ENCODE results near the gene TBC1D4. TPM values are rescaled to one million over a fixed set of nuclear protein-coding genes. Genes with fewer than 3 reads are reported as not detected.

The TBC1D4 gene
- total and polyA plus RNA-seq, 10 of the 15 experiments (the other 5 are each of a cell fraction or from before 2014, with no cell fraction given) = 11.0 to 38.6 (median 25.5) TPM

GRCh38 chr13:75513271-75513670 is 31.3 kb upstream of the TBC1D4 start:
- whole genome bisulfite sequencing (ENCODE audit: insufficient coverage, insufficient replicate concordance, low lambda C conversion rate, missing lambda C conversion rate) = 87% methylated on average over 5 of the region's 5 CpGs

More at GRCh38 chr13:75513271-75513670, 31.3 kb upstream of the TBC1D4 start:
- Histone ChIP-seq H3K9me3 (replicated peaks; ENCODE audit: control insufficient read depth, insufficient read depth, low read length) (peaks cover 9% of the 10 kb centered on the region; the same call in 2 of the 3 replicates), H2AFZ (ENCODE audit: control insufficient read depth, low read depth, low read length) (no peak overlapping the region), H3K9ac (ENCODE audit: control insufficient read depth, insufficient read depth, low read length) (no peak overlapping the region), H3K4me3 (no peak overlapping the region), H4K20me1 (ENCODE audit: control insufficient read depth, insufficient read depth) (no peaks in the 10 kb centered on the region), H3K36me3 (ENCODE audit: control insufficient read depth in 2 of 2, insufficient read depth in 2 of 2, low read length in 1 of 2) (no peaks in the 10 kb centered on the region), H3K4me1 (ENCODE audit: control insufficient read depth, insufficient read depth, low read length) (peaks cover 37% of the 10 kb centered on the region), H3K27me3 (replicated peaks in 1 of 2; ENCODE audit: control insufficient read depth in 2 of 2, insufficient read depth in 2 of 2, low read length in 1 of 2) (no peaks in the 10 kb centered on the region), H3K79me2 (ENCODE audit: control insufficient read depth, insufficient read depth, low read length) (no peaks in the 10 kb centered on the region), H3K4me2 (ENCODE audit: control insufficient read depth, insufficient read depth) (no peak overlapping the region), H3K27ac (ENCODE audit: control insufficient read depth, insufficient read depth) (no peak overlapping the region)
- ChIA-PET CTCF (interaction anchor here (0.9 to 1.5 kb wide), 5 partner anchors 9 to 155 kb away, joined by 3 to 4 read pairs (median 4); partner anchors contain the start of gene COMMD6), POLR2A (interaction anchor here (0.6 to 1.1 kb wide), 4 partner anchors 18 to 155 kb away, joined by 3 to 5 read pairs (median 3); no protein-coding TSS in a partner anchor), SMC1A (ENCODE audit: uncharacterized antibody, unreplicated experiment) (interaction anchor here (1.0 to 2.8 kb wide), 11 partner anchors 8 to 248 kb away, joined by 3 to 18 read pairs (median 5); no protein-coding TSS in a partner anchor), RAD21 (ENCODE audit: unreplicated experiment) (interaction anchor here (0.8 to 2.3 kb wide), 3 partner anchors 17 to 31 kb away, joined by 3 to 7 read pairs (median 4); partner anchors contain the start of gene TBC1D4)
- ATAC-seq = peak; percentile 27
- BruUV-seq (replicated peaks) = no TSS peak
- intact Hi-C loops (cut with micrococcal nuclease; ENCODE audit: unreplicated experiment) = no loop called here
- in situ Hi-C loops (cut with MboI) = no loop called here
- no peak for DNase-seq (ENCODE audit: low read depth, low spot score)
- TF ChIP-seq RAD51 (IDR thresholded peaks at IDR 0.05) (no peak), HCFC1 (IDR thresholded peaks at IDR 0.05; ENCODE audit: low read length) (no peak), SMC3 (IDR thresholded peaks at IDR 0.05; ENCODE audit: borderline replicate concordance, low read length) (no peak), MTA3 (IDR thresholded peaks at IDR 0.05; ENCODE audit: borderline replicate concordance, low read length) (no peak), SPI1 (IDR thresholded peaks at IDR 0.05; ENCODE audit: borderline replicate concordance, insufficient read depth, low read depth, low read length) (peak; percentile 41; the same call in 1 of the 2 replicates), CREB1 (IDR thresholded peaks at IDR 0.05; ENCODE audit: low read depth) (no peak), ZNF592 (IDR thresholded peaks at IDR 0.05) (no peak), PRDM15 (CRISPR knock-in tag; IDR thresholded peaks at IDR 0.05) (no peak), ZSCAN29 (IDR thresholded peaks at IDR 0.05) (no peak), MTA2 (IDR thresholded peaks at IDR 0.05; ENCODE audit: low read depth) (no peak), IKZF1 (conservative IDR thresholded peaks at IDR 0.05) (peak; percentile 22; the same call in 1 of the 2 replicates), RELB (IDR thresholded peaks at IDR 0.05; ENCODE audit: low read depth) (no peak), ATF2 (IDR thresholded peaks at IDR 0.05; ENCODE audit: low read length) (no peak), SREBF1 (IDR thresholded peaks at IDR 0.05; ENCODE audit: low read length) (no peak)
- FAIRE-seq = no peak

All from GM12878 (cell line).